CD14-positive monocyte (primary cell): ENCODE data around the gene OXNAD1. TPM values are rescaled to one million over a fixed set of nuclear protein-coding genes. Genes with fewer than 3 reads are reported as not detected.

Experiments used
- DNase-seq, 3 donors: peaks; one replicate each; pipeline ENCODE4 v3.0.0-alpha.2; 2011 to 2022
- H2AFZ ChIP-seq: 2 replicates; pipeline ENCODE4 v1.6.0; 2012; ENCODE audit warnings: mild to moderate bottlenecking, low read depth, low read length, inconsistent platforms; ENCODE audit not compliant: insufficient read depth, poor library complexity, severe bottlenecking
- H3K27ac ChIP-seq, 2 donors: 1 replicate in 1 of 2; 2 replicates in 1 of 2; pipeline ENCODE4 v1.5.1; 2012 to 2013; ENCODE audit warnings: low read length in 2 of 2, control low read depth in 1 of 2, inconsistent platforms in 1 of 2, low read depth in 1 of 2, mild to moderate bottlenecking in 1 of 2
- H3K27me3 ChIP-seq, 2 donors: one replicate each; pipeline versions ENCODE4 v1.6.0 to v1.6.1; 2011 to 2013; ENCODE audit warnings: low read length in 2 of 2; ENCODE audit not compliant: control insufficient read depth in 2 of 2, insufficient read depth in 2 of 2
- H3K36me3 ChIP-seq, 2 donors: replicated peaks in 1 of 2; 1 replicate in 1 of 2; 2 replicates in 1 of 2; pipeline versions ENCODE4 v1.5.1 to v1.6.1; 2012 to 2013; ENCODE audit warnings: low read length in 2 of 2, control low read depth in 1 of 2, inconsistent platforms in 1 of 2, mild to moderate bottlenecking in 1 of 2; ENCODE audit not compliant: insufficient read depth in 2 of 2, control insufficient read depth in 1 of 2
- H3K4me1 ChIP-seq, 2 donors: 1 replicate in 1 of 2; 2 replicates in 1 of 2; pipeline versions ENCODE4 v1.5.1 to v1.6.1; 2012 to 2013; ENCODE audit warnings: low read length in 2 of 2, control low read depth in 1 of 2, inconsistent platforms in 1 of 2, mild to moderate bottlenecking in 1 of 2, moderate library complexity in 1 of 2; ENCODE audit not compliant: insufficient read depth in 2 of 2, control insufficient read depth in 1 of 2
- H3K4me2 ChIP-seq: replicated peaks from 2 replicates; pipeline ENCODE3; 2012; ENCODE audit warnings: low read length, moderate library complexity, mild to moderate bottlenecking; ENCODE audit not compliant: poor library complexity, severe bottlenecking; ENCODE audit errors: extremely low read depth
- H3K4me3 ChIP-seq, 3 experiments: fragments of 200-600 bp in 1 of 3; sonication (generic) in 1 of 3; replicated peaks in 1 of 3; 1 replicate in 2 of 3; 2 replicates in 1 of 3; pipeline ENCODE4 v1.5.1; 2011 to 2013; ENCODE audit warnings: low read length in 3 of 3, mild to moderate bottlenecking in 3 of 3, control low read depth in 2 of 3, low read depth in 2 of 3, inconsistent platforms in 1 of 3, moderate library complexity in 1 of 3
- H3K79me2 ChIP-seq: 2 replicates; pipeline ENCODE4 v1.6.0; 2012; ENCODE audit warnings: mild to moderate bottlenecking, control low read depth, inconsistent platforms, low read length, moderate library complexity; ENCODE audit not compliant: insufficient read depth
- H3K9ac ChIP-seq: 2 replicates; pipeline ENCODE4 v1.6.0; 2017; ENCODE audit warnings: low read length, mild to moderate bottlenecking; ENCODE audit not compliant: insufficient read depth, poor library complexity, severe bottlenecking
- H3K9me3 ChIP-seq, 2 donors: replicated peaks in 1 of 2; 1 replicate in 1 of 2; 2 replicates in 1 of 2; pipeline versions ENCODE4 v1.5.1 to v1.6.1; 2012 to 2013; ENCODE audit warnings: low read length in 2 of 2, control low read depth in 1 of 2; ENCODE audit not compliant: control insufficient read depth in 1 of 2, insufficient read depth in 1 of 2
- H4K20me1 ChIP-seq: 2 replicates; pipeline ENCODE4 v1.6.0; 2012; ENCODE audit warnings: mild to moderate bottlenecking, low read length, control low read depth, moderate library complexity; ENCODE audit not compliant: insufficient read depth
- H3K27ac Mint-ChIP-seq, 7 donors: one replicate each; pipeline ENCODE4 v1.8.0; 2020; ENCODE audit warnings: mild to moderate bottlenecking in 7 of 7, mixed read lengths in 7 of 7, moderate library complexity in 6 of 7, inconsistent platforms in 2 of 7
- H3K27me3 Mint-ChIP-seq, 3 donors: one replicate each; pipeline ENCODE4 v1.8.0; 2021 to 2022; ENCODE audit warnings: low read depth in 3 of 3, mild to moderate bottlenecking in 3 of 3, mixed read lengths in 3 of 3, moderate library complexity in 3 of 3, inconsistent platforms in 1 of 3
- H3K36me3 Mint-ChIP-seq, 2 donors: one replicate each; pipeline ENCODE4 v1.8.0; 2020; ENCODE audit warnings: mixed read lengths in 2 of 2, inconsistent platforms in 1 of 2, mild to moderate bottlenecking in 1 of 2
- H3K4me1 Mint-ChIP-seq: one replicate; pipeline ENCODE4 v1.8.0; 2020; ENCODE audit warnings: mild to moderate bottlenecking, mixed read lengths
- H3K4me3 Mint-ChIP-seq, 2 donors: one replicate each; pipeline ENCODE4 v1.8.0; 2020; ENCODE audit warnings: mild to moderate bottlenecking in 2 of 2, mixed read lengths in 2 of 2, moderate library complexity in 1 of 2
- H3K9me3 Mint-ChIP-seq, 7 donors: one replicate each; pipeline ENCODE4 v1.8.0; 2020 to 2022; ENCODE audit warnings: mixed read lengths in 7 of 7, mild to moderate bottlenecking in 6 of 7, moderate library complexity in 6 of 7, inconsistent platforms in 2 of 7
- CTCF ChIP-seq: fragments of 200-600 bp; IDR thresholded peaks from one replicate; pipeline ENCODE4 v1.8.0; 2022; ENCODE audit warnings: antibody characterized with exemption, mild to moderate bottlenecking
- WGBS: methylation state at CpG from one replicate; pipeline ENCODE4 v1.1.5; 2013; ENCODE audit warnings: missing lambda C conversion rate; ENCODE audit not compliant: insufficient coverage; 5-methylcytosine and 5-hydroxymethylcytosine counted together
- intact Hi-C, 2 donors: fragments of 100-400 bp; cut with micrococcal nuclease; formaldehyde crosslinking; loops; one replicate each; pipeline versions ENCODE4 v1.15.0 to v1.15.1; 2023
- polyA plus RNA-seq, 3 donors: library from polyadenylated mRNA; depleted of rRNA in 1 of 3; unstranded in 2 of 3; stranded (reverse) in 1 of 3; fragments of 300-500 nt in 2 of 3; fragments of >200 nt in 1 of 3; fragmentation: Illumina TruSeq in 2 of 3; gene quantifications; 1 replicate in 2 of 3; 2 replicates in 1 of 3; pipeline ENCODE4 v1.2.3, GENCODE V29; 2012 to 2021

OXNAD1 gene
- polyA plus RNA-seq, 3 donors: 3.7 to 5.1 (median 4.4) TPM

DNA sequence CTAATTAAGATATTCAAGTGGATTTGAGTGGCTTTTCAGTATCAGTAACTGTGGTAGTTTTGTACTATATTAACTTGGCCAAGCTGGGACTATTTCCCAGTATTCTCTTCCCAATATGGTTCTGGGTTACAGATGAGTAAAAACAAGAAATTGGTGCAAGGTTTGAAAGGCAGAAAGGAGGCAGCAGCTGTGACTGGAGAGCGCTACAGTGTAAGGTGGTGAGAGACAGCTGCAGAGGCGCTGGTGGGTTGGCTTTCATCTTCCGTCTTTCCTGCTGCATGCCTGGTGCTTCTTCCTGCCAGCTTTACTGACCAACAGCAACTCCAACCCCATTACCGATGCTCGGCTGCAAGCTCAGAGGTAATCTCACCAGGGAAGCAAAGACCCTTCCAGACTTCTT, 10.1 kb upstream of the OXNAD1 start:
- Mint-ChIP-seq H3K4me1 (peaks cover 35% of the 10 kb centered on the region), H3K27me3 (no peaks in the 10 kb centered on the region), H3K4me3 (no peak overlapping the region), H3K36me3 (peaks cover 14% of the 10 kb centered on the region in 2 donors), H3K27ac (no peak overlapping the region), H3K9me3 (no peaks in the 10 kb centered on the region)
- Histone ChIP-seq H3K4me2 (no peak overlapping the region), H3K36me3 (peaks cover 6 to 22% of the 10 kb centered on the region in 2 donors), H3K4me1 (peaks cover 19% of the 10 kb centered on the region in 2 donors), H3K79me2 (no peaks in the 10 kb centered on the region), H4K20me1 (no peaks in the 10 kb centered on the region), H3K9me3 (no peaks in the 10 kb centered on the region), H3K4me3 (no peak overlapping the region), H3K27ac (no peak overlapping the region), H2AFZ (no peak overlapping the region), H3K9ac (no peak overlapping the region), H3K27me3 (no peaks in the 10 kb centered on the region)
- intact Hi-C loops: loop anchor here in 1 of 2 donors (5.0 kb wide), 1 partner anchor 73 kb away; no protein-coding TSS in a partner anchor
- no peak for TF ChIP-seq CTCF
- DNase-seq: no peak
- WGBS: 64% methylated on average over 5 of the region's 5 CpGs

- peaks cover 37% of the 10 kb centered on the region for H3K4me1 Mint-ChIP-seq
- no peak for DNase-seq
- H3K4me3 Mint-ChIP-seq: no peak overlapping the region
- H3K27ac Mint-ChIP-seq: no peak overlapping the region
- intact Hi-C loops: no loop called here
- H3K9ac ChIP-seq: no peak overlapping the region
- no peak overlapping the region for H3K4me2 ChIP-seq
- H2AFZ ChIP-seq: no peak overlapping the region
- no peaks in the 10 kb centered on the region for H3K9me3 Mint-ChIP-seq
- H3K36me3 Mint-ChIP-seq: peaks cover 17 to 18% of the 10 kb centered on the region in 2 donors
- no peaks in the 10 kb centered on the region for H3K27me3 ChIP-seq
- TF ChIP-seq CTCF: no peak
- H3K9me3 ChIP-seq: no peaks in the 10 kb centered on the region
- H3K27me3 Mint-ChIP-seq: no peaks in the 10 kb centered on the region
- H3K79me2 ChIP-seq: no peaks in the 10 kb centered on the region
- no peak overlapping the region for H3K27ac ChIP-seq
- no peaks in the 10 kb centered on the region for H4K20me1 ChIP-seq
- H3K4me3 ChIP-seq: no peak overlapping the region
- no CpG with 5 or more reads among the region's 3 CpGs for WGBS
- H3K36me3 ChIP-seq: peaks cover 10 to 26% of the 10 kb centered on the region in 2 donors
- peaks cover 19% of the 10 kb centered on the region in 2 donors for H3K4me1 ChIP-seq
Measured at GRCh38 chr3:16255326-16255725, 9.7 kb upstream of the OXNAD1 start.
